ENCODE measurements around the gene RABGAP1. TPM values are rescaled to one million over a fixed set of nuclear protein-coding genes. Genes with fewer than 3 reads are reported as not detected.

RABGAP1 gene
- total RNA-seq, 1 donor from 2014 or later = 60.2 TPM

DNA sequence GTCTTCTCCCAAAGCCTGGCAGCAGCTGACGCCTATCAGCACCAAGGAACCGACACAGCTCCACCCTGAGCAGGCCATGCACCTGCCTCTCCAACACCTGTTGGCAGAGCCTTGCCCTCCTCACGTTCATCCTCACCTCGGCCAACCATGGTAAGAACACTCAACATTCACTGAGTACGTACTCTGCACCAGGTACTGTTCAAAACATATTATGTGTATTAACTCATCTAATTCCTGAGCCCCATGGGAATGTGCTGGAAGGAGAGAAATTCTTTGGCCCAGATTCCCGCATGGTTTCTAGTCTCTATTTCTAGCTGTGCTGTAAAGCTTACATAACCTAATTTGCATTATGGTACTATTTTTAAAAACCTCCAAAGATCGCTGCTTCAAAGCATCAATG lies 178.7 kb downstream of the RABGAP1 start:
- no peak overlapping the region for H3K27ac ChIP-seq
- H3K36me3 ChIP-seq = no peaks in the 10 kb centered on the region
- no peak for DNase-seq (ENCODE audit: extremely low spot score in 2 of 2)

DNA sequence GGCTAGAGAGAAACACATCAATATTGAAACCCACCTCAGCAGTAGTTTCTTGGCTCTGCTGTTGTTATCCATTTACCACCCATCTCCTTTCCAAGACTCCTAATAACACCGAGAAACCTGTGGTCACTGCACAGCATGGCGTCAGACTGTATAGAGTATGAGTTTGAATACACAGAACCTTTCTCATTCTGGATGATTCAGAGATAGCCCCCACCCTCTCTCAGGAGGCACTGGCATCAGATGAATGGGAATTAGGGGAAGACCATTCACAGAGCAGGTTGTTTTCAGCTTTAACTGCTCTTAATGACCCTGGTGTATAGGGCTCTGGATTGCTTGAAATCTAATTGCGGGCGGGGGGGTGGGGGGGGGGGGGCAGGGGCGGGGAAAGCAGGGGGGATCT lies 179.3 kb downstream of the RABGAP1 start:
- Histone ChIP-seq H3K27me3 (no peaks in the 10 kb centered on the region), H3K9me3 (no peaks in the 10 kb centered on the region), H3K4me1 (no peaks in the 10 kb centered on the region), H3K4me3 (no peak overlapping the region), H3K27ac (no peak overlapping the region), H3K36me3 (no peaks in the 10 kb centered on the region)
- intact Hi-C loops (cut with DNase I) = no loop called here
- TF ChIP-seq POLR2A (IDR thresholded peaks at IDR 0.05) = no peak
- TF ChIP-seq, protein P1, sequence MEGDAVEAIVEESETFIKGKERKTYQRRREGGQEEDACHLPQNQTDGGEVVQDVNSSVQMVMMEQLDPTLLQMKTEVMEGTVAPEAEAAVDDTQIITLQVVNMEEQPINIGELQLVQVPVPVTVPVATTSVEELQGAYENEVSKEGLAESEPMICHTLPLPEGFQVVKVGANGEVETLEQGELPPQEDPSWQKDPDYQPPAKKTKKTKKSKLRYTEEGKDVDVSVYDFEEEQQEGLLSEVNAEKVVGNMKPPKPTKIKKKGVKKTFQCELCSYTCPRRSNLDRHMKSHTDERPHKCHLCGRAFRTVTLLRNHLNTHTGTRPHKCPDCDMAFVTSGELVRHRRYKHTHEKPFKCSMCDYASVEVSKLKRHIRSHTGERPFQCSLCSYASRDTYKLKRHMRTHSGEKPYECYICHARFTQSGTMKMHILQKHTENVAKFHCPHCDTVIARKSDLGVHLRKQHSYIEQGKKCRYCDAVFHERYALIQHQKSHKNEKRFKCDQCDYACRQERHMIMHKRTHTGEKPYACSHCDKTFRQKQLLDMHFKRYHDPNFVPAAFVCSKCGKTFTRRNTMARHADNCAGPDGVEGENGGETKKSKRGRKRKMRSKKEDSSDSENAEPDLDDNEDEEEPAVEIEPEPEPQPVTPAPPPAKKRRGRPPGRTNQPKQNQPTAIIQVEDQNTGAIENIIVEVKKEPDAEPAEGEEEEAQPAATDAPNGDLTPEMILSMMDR (IDR thresholded peaks at IDR 0.05) = no peak
- TF ChIP-seq POLR2AphosphoS5 (IDR thresholded peaks at IDR 0.05; ENCODE audit: insufficient read depth in 1 of 2, low read depth in 1 of 2) = no peak
- DNase-seq (ENCODE audit: extremely low spot score in 2 of 2) = no peak

More for the DNA sequence above, 178.7 kb downstream of the RABGAP1 start:
- Histone ChIP-seq H3K27me3 (no peaks in the 10 kb centered on the region), H3K4me1 (no peaks in the 10 kb centered on the region), H3K4me3 (no peak overlapping the region), H3K9me3 (no peaks in the 10 kb centered on the region)
- intact Hi-C loops (cut with DNase I) = no loop called here
- no peak for TF ChIP-seq POLR2A (IDR thresholded peaks at IDR 0.05)
- TF ChIP-seq, protein P1 (IDR thresholded peaks at IDR 0.05) = no peak
- no peak for TF ChIP-seq POLR2AphosphoS5 (IDR thresholded peaks at IDR 0.05; ENCODE audit: insufficient read depth in 1 of 2, low read depth in 1 of 2)

DNA sequence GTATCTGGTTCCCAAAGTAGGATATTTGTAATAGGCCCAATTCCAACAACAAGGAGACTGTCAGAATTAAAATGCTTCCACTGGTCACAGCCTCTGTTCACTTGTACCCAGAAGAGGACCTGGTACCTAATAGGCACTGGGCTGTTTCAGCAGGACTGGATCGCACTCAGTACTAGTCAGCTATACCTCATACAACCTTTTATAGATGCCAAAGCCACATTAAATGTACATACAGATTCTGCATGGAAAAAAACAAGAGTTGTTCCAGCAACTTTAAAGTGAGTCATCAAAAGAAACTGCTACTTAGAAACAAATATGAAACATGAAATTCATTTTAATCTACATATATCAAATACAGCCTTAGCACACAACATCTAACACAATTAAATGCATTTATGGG lies 180.1 kb downstream of the RABGAP1 start:
- no peak for TF ChIP-seq POLR2AphosphoS5 (IDR thresholded peaks at IDR 0.05; ENCODE audit: insufficient read depth in 1 of 2, low read depth in 1 of 2)
- TF ChIP-seq, protein P1 (IDR thresholded peaks at IDR 0.05) = no peak
- TF ChIP-seq POLR2A (IDR thresholded peaks at IDR 0.05) = no peak
- Histone ChIP-seq H3K9me3 (no peaks in the 10 kb centered on the region), H3K4me1 (no peaks in the 10 kb centered on the region), H3K4me3 (no peak overlapping the region), H3K36me3 (no peaks in the 10 kb centered on the region), H3K27me3 (no peaks in the 10 kb centered on the region), H3K27ac (no peak overlapping the region)
- DNase-seq (ENCODE audit: extremely low spot score in 2 of 2) = no peak
- intact Hi-C loops (cut with DNase I) = no loop called here

DNA sequence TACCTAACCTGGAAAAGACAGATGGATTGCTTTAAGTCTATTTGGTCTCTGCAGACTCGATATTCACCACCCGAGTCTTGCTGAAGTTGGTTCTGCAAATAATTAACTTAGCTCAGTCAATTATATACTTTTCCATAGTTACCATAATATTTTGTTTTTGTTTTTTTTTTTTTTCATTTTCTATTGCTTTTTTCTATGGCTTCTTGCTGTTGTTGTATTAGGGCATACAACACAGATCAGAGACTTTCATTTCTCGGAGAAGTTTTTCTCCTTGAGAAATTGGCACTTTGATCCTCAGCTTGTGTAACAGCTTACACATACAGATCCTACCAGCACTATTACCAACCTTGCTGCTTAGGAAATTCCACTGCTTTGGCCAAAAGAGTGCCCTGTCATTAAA lies 180.6 kb downstream of the RABGAP1 start:
- DNase-seq (ENCODE audit: extremely low spot score in 2 of 2) = no peak
- H3K36me3 ChIP-seq = no peaks in the 10 kb centered on the region
- H3K4me3 ChIP-seq = no peak overlapping the region
- H3K9me3 ChIP-seq = no peaks in the 10 kb centered on the region
- intact Hi-C loops (cut with DNase I) = no loop called here
- no peaks in the 10 kb centered on the region for H3K27me3 ChIP-seq
- no peaks in the 10 kb centered on the region for H3K4me1 ChIP-seq
- no peak for TF ChIP-seq POLR2A (IDR thresholded peaks at IDR 0.05)
- no peak for TF ChIP-seq POLR2AphosphoS5 (IDR thresholded peaks at IDR 0.05; ENCODE audit: insufficient read depth in 1 of 2, low read depth in 1 of 2)
- TF ChIP-seq, protein P1 (IDR thresholded peaks at IDR 0.05) = no peak
- no peak overlapping the region for H3K27ac ChIP-seq

DNA sequence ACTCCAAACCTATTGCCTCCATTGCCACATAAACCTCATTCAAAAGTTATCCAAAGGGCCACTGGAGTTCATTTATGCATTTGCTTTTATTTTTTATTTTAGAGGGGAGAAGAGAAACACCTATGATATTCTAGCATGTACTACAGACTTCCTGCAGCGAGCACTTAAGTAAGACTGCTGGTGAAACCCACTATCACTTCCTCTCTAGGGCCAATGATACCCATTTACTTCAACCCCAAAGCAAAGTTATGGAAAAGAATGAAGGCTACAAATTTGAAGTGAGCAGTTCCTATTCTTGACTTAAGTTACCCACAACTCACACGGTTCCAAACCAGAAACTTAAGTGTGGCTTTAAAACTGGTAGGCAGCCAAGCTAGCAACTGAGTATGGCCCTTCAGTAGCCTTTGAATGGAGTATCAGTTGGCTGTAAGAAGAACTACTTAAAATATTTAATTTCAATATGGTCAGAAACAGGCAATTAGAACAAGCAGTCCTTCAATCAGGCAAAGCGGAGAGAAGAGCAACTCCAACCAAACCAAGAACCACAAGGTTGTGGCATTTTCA lies 186.8 kb downstream of the RABGAP1 start:
- TF ChIP-seq POLR2A (IDR thresholded peaks at IDR 0.05) (no peak), POLR2AphosphoS5 (IDR thresholded peaks at IDR 0.05; ENCODE audit: insufficient read depth in 1 of 2, low read depth in 1 of 2) (no peak)
- TF ChIP-seq, protein P1 (IDR thresholded peaks at IDR 0.05) = no peak
- H3K36me3 ChIP-seq = no peaks in the 10 kb centered on the region
- H3K4me3 ChIP-seq = no peak overlapping the region
- no peak overlapping the region for H3K27ac ChIP-seq
- H3K27me3 ChIP-seq = no peaks in the 10 kb centered on the region
- no peaks in the 10 kb centered on the region for H3K9me3 ChIP-seq
- no peaks in the 10 kb centered on the region for H3K4me1 ChIP-seq
- no peak for DNase-seq (ENCODE audit: extremely low spot score in 2 of 2)
- intact Hi-C loops (cut with DNase I) = no loop called here

Measured in vagina (tissue), 2 donors.